Body of pancreas (tissue), 4 donors: Measurements from ENCODE around the gene ADORA2A. TPM values are rescaled to one million over a fixed set of nuclear protein-coding genes. Genes with fewer than 3 reads are reported as not detected.

Experiments
- ATAC-seq: fragments of 150-250 bp; one replicate; pipeline ENCODE4 v1.9.1; 2016
- DNase-seq, 4 donors: peaks; one replicate each; pipeline ENCODE4 v3.0.0-alpha.2; 2019
- H3K27ac ChIP-seq, 4 donors: fragments of 200-600 bp; sonication (generic); 1 replicate in 3 of 4; 2 replicates in 1 of 4; pipeline versions ENCODE4 v1.5.1 to v1.6.1; 2016 to 2019; ENCODE audit warnings: mild to moderate bottlenecking in 1 of 4, mixed read lengths in 1 of 4, moderate library complexity in 1 of 4
- H3K27me3 ChIP-seq, 2 donors: fragments of 200-600 bp; sonication (generic); one replicate each; pipeline ENCODE4 v1.6.0; 2016; ENCODE audit warnings: mild to moderate bottlenecking in 1 of 2
- H3K36me3 ChIP-seq, 2 donors: fragments of 200-600 bp; sonication (generic); replicated peaks in 1 of 2; 2 replicates each; pipeline ENCODE4 v1.5.1; 2016; ENCODE audit warnings: low read depth in 2 of 2; ENCODE audit not compliant: insufficient read depth in 1 of 2
- H3K4me1 ChIP-seq: fragments of 200-600 bp; sonication (generic); one replicate; pipeline ENCODE4 v1.6.0; 2016
- H3K4me3 ChIP-seq, 2 donors: fragments of 200-600 bp; sonication (generic); 1 replicate in 1 of 2; 2 replicates in 1 of 2; pipeline ENCODE4 v1.5.1; 2016 to 2019
- H3K9me3 ChIP-seq, 3 donors: fragments of 200-600 bp; sonication (generic); 1 replicate in 2 of 3; 2 replicates in 1 of 3; pipeline ENCODE4 v1.5.1; 2016
- CTCF ChIP-seq, 7 experiments: fragments of 450-650 bp in 4 of 7; fragments of 200-600 bp in 3 of 7; sonication (generic) in 3 of 7; IDR thresholded peaks; one replicate each; pipeline ENCODE4 v1.5.1; 2016 to 2019; ENCODE audit warnings: antibody characterized with exemption in 7 of 7
- POLR2A ChIP-seq, 3 donors: fragments of 450-650 bp; IDR thresholded peaks; one replicate each; pipeline ENCODE4 v1.6.1; 2016; ENCODE audit warnings: antibody characterized with exemption in 3 of 3, mild to moderate bottlenecking in 2 of 3
- WGBS, 2 donors: methylation state at CpG; one replicate each; pipeline ENCODE4 v1.1.5; 2017; 5-methylcytosine and 5-hydroxymethylcytosine counted together
- intact Hi-C: fragments of 100-400 bp; cut with DNase I; formaldehyde crosslinking; loops from one replicate; pipeline ENCODE4 v1.15.1; 2023
- total RNA-seq, 2 donors: library from RNA; depleted of rRNA; stranded (reverse); fragments of >200 nt; gene quantifications; one replicate each; pipeline ENCODE4 v1.1.0, GENCODE V29; 2016

ADORA2A gene
- total RNA-seq, 2 donors from 2014 or later = 2.1 to 19.4 TPM

DNA sequence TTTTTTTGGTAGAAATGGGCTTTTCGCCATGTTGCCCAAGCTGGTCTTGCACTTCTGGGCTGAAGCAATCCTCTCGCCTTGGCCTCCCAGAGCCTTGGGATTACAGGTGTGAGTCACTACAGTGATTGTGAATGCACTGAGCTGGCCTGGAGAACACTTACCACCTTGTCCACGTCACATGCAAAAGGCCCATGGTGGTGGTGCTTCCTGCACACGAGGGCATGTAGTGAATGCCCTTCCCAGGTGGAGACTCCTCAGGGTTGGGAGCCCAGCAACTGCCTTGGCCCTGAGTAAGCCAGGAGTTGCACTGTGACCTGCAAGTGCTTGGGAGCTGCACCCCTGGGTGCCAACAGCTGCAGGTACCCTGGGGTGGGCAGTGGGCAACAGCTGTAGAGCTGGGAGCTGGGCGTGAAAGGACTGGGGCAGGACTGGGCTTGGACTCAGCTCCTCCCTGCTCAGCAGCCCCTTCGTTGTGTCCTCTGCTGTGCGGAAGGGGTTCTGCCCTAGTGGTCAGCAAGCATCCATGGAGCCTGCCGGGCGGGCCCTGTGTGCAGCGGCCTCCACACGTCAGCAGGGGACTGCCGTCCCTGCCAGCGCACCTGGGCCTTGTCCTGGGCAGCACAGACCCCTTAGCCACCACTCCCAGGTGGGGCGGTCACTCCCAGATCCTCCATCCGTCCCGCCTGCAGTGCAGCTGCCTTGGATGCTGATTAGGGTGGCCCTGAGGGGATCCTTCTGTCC lies 9.3 kb upstream of the ADORA2A start:
- H3K4me3 ChIP-seq = no peak overlapping the region
- H3K36me3 ChIP-seq = peaks cover 0 to 7% of the 10 kb centered on the region in 2 donors
- H3K27ac ChIP-seq = no peak overlapping the region
- no peaks in the 10 kb centered on the region for H3K4me1 ChIP-seq
- no peaks in the 10 kb centered on the region for H3K9me3 ChIP-seq
- 86 to 88% methylated on average over 7 to 14 of the region's 16 CpGs for WGBS, 2 donors
- ATAC-seq = no peak
- no peak for DNase-seq
- no peaks in the 10 kb centered on the region for H3K27me3 ChIP-seq
- intact Hi-C loops = no loop called here
- TF ChIP-seq POLR2A (IDR thresholded peaks at IDR 0.05) (no peak), CTCF (IDR thresholded peaks at IDR 0.05) (no peak)

- Histone ChIP-seq H3K9me3 (no peaks in the 10 kb centered on the region), H3K4me1 (peaks cover 7% of the 10 kb centered on the region), H3K27me3 (peaks cover 0 to under 1% of the 10 kb centered on the region in 2 donors), H3K27ac (no peak overlapping the region), H3K36me3 (peaks cover 0 to 4% of the 10 kb centered on the region in 2 donors), H3K4me3 (no peak overlapping the region)
- WGBS, 2 donors = 73 to 80% methylated on average over 5 to 16 of the region's 16 CpGs
- no peak for DNase-seq
- ATAC-seq = no peak
- intact Hi-C loops = no loop called here
- TF ChIP-seq CTCF (IDR thresholded peaks at IDR 0.05) (no peak), POLR2A (IDR thresholded peaks at IDR 0.05) (no peak)
Measured at GRCh38 chr22:24418786-24419474, 8.5 kb upstream of the ADORA2A start.

DNA sequence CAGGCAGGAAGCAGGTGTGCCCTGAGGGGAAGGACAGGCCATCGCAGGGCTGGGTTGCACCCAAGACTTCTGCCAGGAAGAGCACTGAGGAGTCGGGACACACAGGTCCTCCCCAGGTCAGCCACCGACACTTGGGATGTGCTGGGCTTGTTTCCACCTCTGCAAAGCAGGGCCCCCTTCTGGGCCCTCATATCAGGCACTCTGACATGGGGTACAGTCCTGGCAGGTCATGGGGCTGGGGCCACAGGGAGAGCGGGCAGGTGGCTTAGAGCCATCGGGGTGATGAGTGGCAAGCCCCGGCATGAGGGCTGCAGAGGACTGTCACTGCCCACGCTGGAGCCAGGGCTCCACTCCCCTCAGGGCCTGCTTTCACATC lies 7.9 kb upstream of the ADORA2A start:
- Histone ChIP-seq H3K4me3 (no peak overlapping the region), H3K9me3 (no peaks in the 10 kb centered on the region), H3K27ac (no peak overlapping the region), H3K36me3 (peaks cover 0 to 4% of the 10 kb centered on the region in 2 donors), H3K27me3 (peaks cover 0 to 5% of the 10 kb centered on the region in 2 donors), H3K4me1 (peaks cover 12% of the 10 kb centered on the region)
- TF ChIP-seq CTCF (IDR thresholded peaks at IDR 0.05) (no peak), POLR2A (IDR thresholded peaks at IDR 0.05) (no peak)
- 49 to 80% methylated on average over 1 to 7 of the region's 7 CpGs for WGBS, 2 donors
- ATAC-seq (no peak), DNase-seq (no peak)
- intact Hi-C loops = no loop called here

DNA sequence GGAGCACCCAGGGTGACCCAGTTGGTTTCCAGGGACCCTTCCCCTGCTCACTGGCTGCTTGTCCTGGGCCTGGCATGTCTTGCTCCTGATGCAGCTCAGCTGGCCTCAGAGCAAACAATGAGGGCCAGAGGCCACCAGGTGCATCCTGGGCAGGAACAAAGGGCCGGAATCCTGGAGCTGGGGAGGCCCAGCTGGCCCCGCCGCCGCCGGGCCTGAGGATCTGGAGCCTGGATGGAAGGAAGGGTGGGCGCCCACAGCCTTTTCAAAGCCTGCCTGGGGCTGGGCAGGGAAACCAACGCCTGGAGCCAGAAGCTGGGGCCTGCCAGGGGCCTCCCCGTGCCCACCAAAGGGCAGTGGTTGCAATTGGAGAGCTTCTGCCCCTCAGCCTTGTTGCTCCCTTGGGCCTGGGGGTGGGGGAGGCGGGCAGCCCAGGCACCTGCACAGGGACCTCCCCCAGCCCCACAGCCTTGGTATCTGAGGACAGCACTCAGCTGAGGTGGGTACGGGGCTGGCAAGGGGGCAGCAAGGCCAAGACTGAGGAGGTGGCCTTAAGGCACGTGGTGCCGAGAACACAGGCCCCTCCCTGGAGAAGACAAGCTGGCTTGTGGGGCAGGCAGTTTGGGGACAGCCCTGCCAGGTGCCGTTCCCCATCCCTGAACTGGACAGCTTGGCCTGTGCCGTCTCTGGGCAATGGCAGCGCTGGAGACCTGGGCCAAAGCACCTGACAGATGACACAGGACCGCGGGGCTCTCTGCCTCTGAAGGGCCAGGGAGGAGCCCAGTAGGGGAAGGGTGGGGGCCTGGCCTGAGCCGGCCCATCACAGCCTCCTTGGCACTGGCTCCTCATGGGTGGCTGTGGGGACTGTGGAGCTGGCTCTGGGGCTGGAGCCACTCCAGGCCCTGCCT lies 7.1 kb upstream of the ADORA2A start:
- Histone ChIP-seq H3K36me3 (peaks cover 0 to under 1% of the 10 kb centered on the region in 2 donors), H3K4me1 (peaks cover 14% of the 10 kb centered on the region), H3K27me3 (peaks cover 0 to 8% of the 10 kb centered on the region in 2 donors), H3K9me3 (no peaks in the 10 kb centered on the region), H3K27ac (no peak overlapping the region), H3K4me3 (no peak overlapping the region)
- TF ChIP-seq POLR2A (IDR thresholded peaks at IDR 0.05) (no peak), CTCF (IDR thresholded peaks at IDR 0.05) (no peak)
- ATAC-seq (no peak), DNase-seq (no peak)
- intact Hi-C loops = no loop called here
- 0 to 31% methylated on average over 1 to 14 of the region's 18 CpGs for WGBS, 2 donors
